GM19397 (cell line): ENCODE data around the gene GPER1.
"Not testable (repeated sequence)": the region's sequence is repeated elsewhere in the genome, so short reads cannot be mapped to it uniquely, and the experiment has no call there.

ENCODE experiments used
- ATAC-seq: cut with Tn5 transposase; IDR thresholded peaks from one replicate; pipeline ENCODE4 v1.9.1; 2021; ENCODE audit warnings: mild to moderate bottlenecking, moderate library complexity; ENCODE audit not compliant: unreplicated experiment

The GPER1 gene

DNA sequence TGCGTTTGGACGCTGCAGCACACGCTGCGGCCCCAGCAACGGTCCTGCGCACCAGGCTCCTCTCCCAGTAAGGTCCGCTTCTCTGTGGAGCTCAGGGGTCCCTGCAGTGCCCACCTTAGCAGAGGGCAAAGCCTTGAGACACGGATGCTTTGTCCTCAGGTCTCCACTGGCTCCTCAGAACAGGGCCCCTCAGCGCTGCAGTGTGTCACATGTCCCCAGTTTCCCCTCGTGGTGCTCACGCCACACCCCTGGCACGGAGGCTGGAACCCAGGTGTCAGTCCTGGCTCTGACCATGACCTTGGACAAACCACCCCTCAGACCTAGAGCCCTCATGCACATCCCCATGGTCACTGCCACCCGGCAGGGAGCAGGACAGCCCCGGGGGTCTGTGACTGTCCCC, 19.9 kb upstream of the GPER1 start:
- no peak for ATAC-seq

DNA sequence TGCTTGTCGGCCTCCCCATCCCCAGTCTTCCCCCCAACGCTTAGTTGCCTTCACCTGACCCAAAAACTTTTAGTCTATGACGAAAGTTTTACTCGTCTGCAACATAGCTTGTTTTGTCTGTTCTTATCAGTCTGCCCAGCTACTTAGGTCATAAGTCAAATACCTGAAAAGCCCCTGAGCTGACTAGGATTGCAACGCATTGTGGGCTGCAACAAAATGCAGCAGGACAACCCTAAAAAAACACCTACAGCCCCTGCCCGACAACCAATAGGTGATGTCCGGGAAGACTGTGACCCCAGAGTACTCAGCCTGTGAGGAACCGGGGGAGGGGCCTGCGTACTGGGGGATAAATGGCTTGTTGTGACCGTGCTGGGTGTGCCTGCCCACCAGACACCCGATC, 19.3 kb upstream of the GPER1 start:
- no peak for ATAC-seq

DNA sequence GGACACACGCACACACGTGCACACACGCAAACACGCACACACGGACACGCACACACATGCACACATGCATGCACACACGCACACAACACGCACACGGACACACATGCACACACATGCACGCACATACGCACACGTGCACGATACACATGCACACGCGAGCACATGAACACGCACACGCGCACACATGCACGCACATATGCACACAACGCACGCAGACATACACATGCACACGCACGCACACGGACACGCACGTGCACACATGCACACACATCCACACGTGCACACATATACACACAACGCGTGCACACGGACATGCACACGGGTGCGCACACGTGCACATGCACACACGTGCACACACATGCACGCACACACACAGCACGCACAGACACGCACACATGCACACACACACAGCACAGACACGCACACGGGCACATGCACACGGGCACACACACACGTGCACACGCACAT, 17.3 kb upstream of the GPER1 start:
- no peak for ATAC-seq

DNA sequence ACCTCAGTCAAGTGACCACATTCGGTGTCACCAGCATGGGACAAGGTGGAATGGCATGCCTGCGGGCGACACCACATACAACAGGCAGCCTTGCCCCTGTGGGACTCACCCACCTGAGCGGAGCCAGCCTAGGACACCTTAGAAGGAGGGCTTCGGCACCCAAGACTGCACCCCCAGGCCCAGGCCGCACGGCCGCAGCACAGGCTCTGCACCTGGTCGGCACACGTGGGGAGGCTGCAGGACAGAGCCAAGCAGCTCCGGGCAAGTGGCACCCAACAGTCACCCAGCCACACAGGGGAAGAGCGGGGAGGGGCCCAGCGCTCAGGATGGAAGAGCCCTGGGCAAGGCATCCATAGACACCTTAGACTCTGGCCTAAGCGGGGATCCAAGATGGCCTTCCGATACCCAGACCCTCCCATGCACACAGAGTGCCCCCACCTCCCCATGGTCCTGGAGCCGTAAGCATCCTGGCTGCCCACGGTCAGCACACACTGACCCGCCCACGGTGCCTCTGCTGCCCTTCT, 16.1 kb upstream of the GPER1 start:
- no peak for ATAC-seq

DNA sequence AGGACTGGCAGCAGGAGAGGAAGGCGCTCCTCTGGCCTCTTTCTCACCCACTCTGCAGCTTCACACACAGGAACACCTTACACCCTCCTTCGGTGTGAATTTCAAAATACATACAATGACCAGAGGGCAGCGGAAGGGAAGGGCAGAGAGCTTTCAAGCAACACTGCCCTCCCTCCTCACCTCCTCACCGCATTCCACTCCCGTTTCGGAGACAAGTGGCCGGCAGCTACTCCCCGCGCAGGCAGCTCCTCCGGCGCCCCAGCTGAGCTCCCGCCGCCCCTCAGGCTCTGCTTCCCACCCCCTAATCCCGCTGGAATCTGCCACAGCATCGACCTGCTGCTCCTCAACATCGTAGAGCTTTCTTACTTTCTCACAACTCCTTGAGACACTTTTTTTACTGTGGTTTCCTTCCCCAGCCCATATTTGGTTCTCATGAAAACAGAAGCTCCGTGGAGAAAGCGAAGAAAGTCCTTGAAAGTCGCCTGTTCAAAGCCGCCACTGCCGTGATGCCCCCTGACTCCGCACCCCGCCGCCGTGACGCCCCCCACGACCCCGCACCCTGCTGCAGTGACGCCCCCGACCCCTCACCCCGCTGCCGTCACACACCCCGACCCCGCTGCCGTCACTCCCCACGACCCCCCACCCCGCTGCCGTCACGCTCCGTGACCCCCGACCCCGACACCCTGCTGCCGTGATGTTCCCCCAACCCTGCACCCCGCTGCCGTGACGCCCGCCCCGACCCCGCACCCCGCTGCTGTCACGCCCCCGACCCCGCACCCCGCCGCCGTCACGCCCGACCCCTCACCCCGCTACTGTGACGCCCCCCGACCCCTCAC, 14.6 kb upstream of the GPER1 start:
- ATAC-seq, result no peak

DNA sequence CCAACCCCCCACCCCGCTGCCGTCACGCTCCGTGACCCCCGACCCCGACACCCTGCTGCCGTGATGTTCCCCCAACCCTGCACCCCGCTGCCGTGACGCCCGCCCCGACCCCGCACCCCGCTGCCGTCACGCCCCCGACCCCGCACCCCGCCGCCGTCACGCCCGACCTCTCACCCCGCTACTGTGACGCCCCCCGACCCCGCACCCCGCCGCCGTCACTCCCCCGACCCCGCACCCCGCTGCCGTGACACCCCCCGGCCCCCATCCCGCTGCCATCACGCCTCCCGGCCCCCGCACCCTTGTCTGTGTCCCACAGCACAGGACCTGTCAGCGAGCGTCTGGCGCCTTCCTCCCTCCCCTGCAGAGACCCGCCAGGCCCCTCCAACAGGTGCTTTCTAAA, 13.9 kb upstream of the GPER1 start:
- ATAC-seq, result not testable (repeated sequence)

DNA sequence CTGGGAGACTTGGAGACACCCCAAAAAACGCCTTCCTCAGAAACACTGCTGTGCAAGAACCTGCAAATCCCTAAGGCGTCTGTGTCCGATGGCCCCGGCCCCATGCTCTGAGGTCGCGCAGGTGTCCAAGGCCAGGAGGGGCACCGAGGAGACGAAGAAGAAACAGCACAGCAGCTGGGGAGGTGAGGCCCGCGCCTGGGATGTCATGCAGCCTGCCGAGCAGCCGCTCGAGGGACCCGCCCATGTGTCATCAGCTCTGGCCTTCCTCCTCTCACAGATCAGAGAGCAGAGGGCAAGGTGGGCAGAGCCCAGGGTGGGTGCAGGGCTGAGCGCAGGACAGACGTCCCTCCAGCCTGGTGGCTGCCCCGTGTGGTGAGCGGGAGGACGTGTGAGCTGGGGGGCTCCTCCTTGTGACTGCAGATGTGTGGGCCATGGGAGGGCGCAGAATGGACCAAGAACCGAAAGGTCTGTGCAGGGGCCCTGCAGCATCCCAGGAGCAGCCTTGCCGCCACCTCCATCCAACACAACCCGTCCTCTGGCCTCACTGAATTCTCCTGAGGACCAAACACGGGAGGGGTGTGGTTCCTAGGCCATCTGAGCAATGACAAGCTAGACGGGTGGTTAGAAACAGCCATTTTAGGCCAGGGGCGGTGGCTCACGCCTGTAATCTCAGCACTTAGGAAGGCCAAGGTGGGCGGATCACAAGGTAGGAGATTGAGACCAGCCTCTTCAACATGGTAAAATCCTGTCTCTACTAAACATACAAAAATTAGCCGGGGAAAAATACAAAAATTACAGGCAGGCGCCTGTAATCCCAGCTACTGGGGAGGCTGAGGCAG, 13.1 kb upstream of the GPER1 start:
- no peak for ATAC-seq

DNA sequence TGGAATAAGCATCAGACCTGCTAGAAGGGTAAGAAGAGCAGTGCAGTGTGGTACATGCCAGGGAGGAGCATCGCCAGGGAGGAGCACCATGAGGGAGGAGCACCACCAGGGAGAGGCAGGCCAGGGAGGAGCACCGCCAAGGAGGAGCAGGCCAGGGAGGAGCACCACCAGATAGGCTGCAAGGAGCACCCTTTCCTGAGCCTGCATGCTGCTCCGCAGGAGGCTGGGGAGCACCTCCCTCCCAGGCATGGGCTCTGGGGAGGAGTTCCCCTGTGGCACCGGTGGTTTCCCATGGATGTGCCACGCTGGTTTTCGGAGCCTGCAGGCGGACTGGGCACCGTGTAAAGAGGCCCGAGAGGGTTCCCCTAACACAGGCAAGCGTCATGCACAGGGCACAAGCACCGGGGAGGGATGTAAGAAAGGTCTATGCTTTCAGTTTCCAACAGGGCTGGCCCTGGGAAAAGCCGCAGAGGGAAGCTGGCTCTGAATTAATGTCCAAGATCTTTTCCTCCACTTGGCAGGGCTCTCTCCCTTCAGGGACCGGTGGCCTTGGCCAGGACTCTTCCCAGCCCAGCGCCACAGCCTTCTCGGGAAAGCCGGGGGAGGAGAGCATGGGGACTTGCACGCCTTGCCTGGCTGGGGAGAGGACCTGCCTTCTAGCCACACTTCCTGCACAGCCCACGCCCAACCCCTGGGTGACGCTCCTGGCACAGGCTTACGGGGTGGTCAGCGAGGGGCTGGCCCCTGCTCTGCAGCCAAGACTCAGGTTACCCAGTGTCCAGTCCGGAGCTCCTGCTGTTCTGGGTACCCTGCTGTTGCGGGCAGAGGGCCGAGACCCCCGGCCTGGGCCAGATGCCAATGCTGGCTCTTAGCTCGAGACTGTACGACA, 11.5 kb upstream of the GPER1 start:
- ATAC-seq, result no peak

DNA sequence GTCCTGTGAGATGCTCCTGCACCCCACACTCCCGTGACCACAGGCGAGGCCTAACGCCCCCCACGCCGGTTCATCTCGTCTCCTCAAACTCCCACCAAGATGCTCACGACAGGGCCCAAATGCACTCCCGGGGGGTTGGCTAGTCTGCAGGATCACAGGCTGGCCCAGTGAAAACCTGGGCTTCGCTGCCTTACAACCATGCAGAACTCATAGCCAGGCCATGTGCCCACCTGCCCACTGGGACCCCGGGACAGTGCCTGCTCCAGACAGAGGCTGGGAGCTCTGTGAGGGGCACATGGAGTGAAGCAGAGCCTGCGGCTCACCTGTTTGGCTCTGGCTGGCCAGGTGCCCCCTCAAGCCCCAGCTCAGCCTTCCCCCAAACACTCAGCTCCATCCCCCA, 9.4 kb upstream of the GPER1 start:
- ATAC-seq, result no peak

DNA sequence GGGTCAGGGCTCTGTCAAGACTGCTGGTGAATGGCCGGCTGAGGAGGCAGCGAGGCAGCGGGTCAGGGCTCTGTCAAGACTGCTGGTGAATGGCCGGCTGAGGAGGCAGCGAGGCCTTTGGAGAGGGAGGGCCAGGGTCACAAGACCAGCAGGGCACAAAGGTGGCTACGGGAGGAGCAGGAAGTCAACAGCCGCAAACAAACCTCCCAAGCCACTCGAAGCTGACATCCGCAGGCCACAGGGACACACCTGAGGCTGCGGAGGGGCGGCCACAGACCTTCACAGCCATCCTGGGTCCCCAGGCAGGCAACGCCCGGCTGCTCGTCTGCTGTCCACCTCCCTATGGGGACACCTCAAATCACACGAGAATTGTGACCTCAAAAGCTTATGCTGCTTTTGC, 8.9 kb upstream of the GPER1 start:
- ATAC-seq, result no peak

DNA sequence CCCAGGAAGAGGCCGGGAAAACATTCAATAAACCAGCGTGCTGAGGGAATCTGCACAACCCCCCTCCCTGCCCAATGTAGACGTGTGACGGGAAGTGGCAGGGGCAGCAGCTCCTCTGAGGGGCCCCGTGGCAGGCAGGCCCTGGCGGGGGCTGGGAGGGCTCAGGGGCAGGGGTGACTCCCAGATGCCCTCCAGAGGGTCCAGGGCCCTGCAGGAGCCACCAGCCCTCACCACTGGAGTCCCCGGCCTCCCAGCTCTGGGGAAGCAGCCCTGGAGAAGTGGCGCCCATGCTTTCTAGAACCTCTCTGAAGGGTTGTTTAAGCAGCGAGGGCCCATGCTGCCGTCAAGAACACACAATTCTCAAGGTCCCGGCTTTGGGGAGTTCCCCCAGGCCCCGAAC, 8.4 kb upstream of the GPER1 start:
- no peak for ATAC-seq

DNA sequence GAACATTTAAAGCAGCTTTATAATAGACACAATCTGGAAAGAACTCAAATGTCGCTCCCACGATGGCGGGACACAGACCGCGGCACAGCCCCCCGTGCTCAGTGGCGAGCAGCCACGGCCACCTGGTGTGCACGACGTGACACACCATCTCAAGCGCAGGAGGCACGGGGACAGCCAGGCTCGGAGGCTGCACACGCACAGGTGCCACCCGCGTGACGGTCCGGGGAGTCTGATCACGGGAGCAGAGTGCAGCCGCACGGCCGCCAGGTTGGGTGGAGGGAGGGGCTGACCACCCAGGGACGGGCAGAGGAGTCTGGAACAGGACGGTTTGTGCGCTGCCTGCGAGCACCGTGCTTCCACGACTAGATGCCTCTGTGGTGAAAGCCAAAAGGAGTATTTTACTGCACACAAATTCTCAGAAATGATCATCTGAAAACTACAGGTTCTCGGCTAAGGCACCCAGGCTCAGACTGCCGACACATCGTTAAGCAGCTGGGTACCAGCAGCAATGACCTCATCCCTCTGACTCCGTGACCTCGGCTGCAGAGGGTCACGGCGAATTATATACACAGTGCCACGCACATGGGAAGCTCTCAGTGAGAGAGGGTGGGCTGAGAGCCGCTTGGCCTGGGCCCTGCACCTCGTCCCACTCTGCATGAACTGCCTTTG, 7.5 kb upstream of the GPER1 start:
- no peak for ATAC-seq

DNA sequence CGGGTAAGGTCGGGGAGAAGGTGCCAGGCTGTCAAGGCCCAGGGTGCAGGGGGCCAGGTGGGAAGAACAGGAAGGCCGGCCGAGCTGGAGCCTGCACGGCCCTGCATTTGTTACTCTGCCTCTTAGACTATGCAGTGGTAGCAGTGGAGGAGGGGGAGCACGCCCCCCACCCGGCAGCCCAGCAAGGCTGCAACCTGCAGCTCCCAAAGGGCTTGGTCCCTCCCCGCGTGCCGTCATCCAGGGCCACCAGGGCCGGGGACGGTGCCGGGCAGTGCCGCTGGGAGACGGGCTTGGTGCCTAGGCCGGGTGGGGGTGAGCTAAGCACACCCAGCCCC, 7.0 kb upstream of the GPER1 start:
- ATAC-seq, result no peak

DNA sequence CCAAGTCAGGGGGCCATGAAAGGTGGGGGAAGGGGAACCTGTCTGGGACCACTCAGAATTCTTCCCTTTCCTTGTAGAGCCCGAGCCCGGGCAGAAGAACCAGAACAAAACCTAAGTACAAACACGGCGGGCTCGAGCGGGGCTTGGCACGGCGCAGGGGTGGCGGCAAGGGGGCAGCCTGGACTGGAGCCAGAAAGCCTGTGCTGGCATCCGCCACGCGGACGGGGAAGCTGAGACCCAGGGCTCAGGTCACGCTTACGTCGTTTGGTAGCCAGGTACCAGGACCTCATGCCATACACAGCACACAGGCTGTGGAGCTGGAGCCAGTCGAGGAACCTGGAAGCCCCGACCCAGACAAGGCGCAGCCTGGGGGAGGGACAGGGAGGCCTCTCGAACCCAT, 6.6 kb upstream of the GPER1 start:
- ATAC-seq, result no peak

DNA sequence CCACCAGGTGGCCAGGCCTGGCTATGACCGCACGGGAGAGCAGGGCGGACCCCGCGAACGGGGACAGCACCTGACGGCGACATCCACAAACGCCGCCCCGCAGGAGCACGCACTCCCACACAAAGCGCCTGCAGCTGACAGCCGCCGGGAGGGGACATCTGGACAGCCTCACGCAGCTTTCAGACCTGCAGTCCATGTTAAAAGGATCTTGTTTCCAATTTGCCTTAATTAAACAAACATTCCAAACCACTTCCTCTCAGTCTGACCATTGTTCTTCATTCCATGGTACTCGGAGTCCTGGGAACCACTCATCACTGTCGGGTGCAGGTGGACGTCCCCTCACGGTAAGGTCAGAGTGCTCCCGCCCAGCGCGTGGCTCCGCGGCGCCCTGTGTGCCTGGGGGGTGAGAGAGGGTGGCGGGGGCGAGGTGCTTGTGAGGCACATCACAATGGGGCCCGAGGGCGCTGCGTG, 5.9 kb upstream of the GPER1 start:
- ATAC-seq, result no peak

DNA sequence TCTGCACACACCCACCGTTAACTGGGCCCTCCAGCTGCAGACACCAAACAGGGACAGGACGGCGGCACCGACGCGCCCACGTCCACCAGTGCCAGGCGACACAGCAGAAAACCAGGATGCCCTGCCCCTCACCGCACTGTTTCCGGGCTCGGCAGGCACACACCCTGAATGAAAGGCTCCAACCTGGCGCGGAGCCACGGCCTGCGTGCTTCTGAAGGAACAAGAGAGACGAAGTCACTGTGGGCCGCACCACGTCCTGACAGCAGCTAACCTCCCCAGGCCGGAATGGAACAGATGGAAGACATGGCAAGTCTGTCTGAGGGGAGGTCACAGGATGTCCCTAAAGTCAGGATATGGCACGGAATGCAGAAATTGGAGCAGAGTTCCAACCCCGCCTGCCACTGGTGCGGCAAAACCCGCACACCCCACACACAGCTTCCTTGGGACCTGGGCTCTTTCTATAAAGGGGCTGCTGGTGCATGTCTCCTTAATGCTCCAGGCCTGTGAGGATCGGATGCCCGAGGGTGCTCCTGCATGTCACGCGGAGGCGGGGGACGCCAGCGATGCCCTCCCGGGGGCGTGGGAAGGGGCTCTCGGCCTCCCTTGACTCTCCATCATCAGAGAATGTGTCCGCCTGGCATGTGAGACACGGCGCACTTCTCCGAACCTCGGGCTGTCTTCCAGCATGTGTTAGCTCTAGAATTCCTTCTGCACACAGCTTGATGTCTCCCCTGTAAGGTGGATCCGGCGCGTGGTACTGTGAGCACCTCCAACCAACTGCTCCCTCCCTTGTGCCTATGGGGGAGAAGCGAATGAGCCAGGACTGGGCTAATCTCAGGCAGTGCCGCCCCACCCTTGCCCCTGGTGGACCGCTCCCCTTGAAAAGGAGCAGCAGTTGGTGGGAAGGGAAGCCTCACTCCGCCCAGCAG, 3.9 kb upstream of the GPER1 start:
- ATAC-seq, result no peak

DNA sequence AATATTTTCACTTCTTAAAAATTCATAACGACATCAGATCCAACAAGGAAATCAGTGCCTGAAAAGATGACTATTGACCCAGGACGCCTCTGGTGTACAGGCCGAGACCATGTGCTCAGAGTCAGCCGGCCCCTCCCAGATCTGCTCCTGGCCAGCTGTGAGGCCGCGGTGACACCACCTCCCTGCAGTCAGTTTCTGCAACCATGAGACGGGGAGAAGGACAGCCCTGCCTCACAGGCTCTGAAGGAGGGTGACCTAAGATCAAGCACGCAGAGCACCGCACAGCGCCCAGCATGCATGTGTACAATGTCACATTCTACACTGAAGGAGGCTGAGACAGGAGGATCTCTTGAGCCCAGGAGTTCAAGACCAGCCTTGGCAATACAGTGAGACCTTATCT, 2.6 kb upstream of the GPER1 start:
- no peak for ATAC-seq

DNA sequence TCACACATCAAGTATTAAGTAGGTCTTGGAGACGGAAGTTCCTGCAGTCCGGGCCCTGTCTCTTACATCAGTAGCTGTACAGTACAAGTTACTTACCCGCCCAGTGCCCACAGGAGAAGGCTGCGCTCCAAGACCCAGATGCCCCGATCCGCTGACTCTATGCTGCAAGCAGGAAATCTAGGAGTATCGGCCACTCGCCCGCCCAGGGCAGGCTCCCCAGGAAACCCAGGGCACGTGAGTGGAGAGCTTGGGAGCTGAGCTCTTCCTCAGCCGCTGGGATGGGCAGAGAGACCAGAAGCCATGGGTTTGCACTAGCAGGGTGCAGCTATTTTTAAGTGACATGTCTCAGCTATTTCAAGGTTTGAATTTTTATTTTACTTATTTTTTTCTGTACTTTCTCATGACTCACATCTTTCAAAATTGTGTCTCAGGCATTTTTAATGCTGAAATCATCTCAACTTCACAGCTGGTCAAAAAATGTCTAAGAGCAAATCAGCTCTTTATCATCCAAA, 1.9 kb upstream of the GPER1 start:
- no peak for ATAC-seq
